Panc1 (cell line): ENCODE results near the gene ZFYVE1. TPM values are rescaled to one million over a fixed set of nuclear protein-coding genes. Genes with fewer than 3 reads are reported as not detected.
A peak's percentile ranks its signal among the peaks of the same experiment; 100 is the strongest.

ENCODE experiments used
- ATAC-seq: fragments of 200-7000 bp; cut with Tn5 transposase; 2 replicates; pipeline ENCODE4 v1.9.1; 2020; ENCODE audit warnings: mild to moderate bottlenecking, moderate library complexity
- BruUV-seq: library from RNA; stranded (reverse); fragments of 400-500 nt; replicated peaks from 2 replicates; lab custom pipeline; 2021; lab: Mats Ljungman, UMichigan
- CTCF ChIA-PET: fragments of 300-600 bp; sonication (Branson Sonifier 250); formaldehyde crosslinking; loops from one replicate; lab custom pipeline; 2022; ENCODE audit warnings: antibody characterized with exemption; lab: Charles Lee
- POLR2A ChIA-PET: fragments of 300-600 bp; sonication (Branson Sonifier 250); formaldehyde crosslinking; loops from one replicate; lab custom pipeline; 2022; ENCODE audit warnings: antibody characterized with exemption; lab: Charles Lee
- DNase-seq: peaks from one replicate; pipeline ENCODE4 v3.0.0-alpha.2; 2010; ENCODE audit warnings: low read depth, low spot score
- H3K27ac ChIP-seq: 2 replicates; pipeline ENCODE4 v1.5.1; 2011; ENCODE audit warnings: mild to moderate bottlenecking, low read length, inconsistent platforms
- H3K27me3 ChIP-seq: fragments of 200-500 bp; sonication (Bioruptor generic); 2 replicates; pipeline ENCODE4 v1.6.0; 2014; ENCODE audit warnings: low read length, inconsistent platforms; ENCODE audit not compliant: control insufficient read depth, insufficient read depth
- H3K36me3 ChIP-seq: fragments of 200-500 bp; sonication (Bioruptor generic); 2 replicates; pipeline ENCODE4 v1.5.1; 2014; ENCODE audit warnings: inconsistent platforms, mild to moderate bottlenecking, low read length, moderate library complexity; ENCODE audit not compliant: control insufficient read depth, insufficient read depth
- H3K4me1 ChIP-seq: 2 replicates; pipeline ENCODE4 v1.5.1; 2011; ENCODE audit warnings: inconsistent platforms, mild to moderate bottlenecking, low read length, moderate library complexity; ENCODE audit not compliant: control insufficient read depth, insufficient read depth
- H3K4me3 ChIP-seq, 2 experiments: 2 replicates each; pipeline ENCODE4 v1.5.1; 2011 to 2012; ENCODE audit warnings: low read depth in 2 of 2, low read length in 2 of 2, mild to moderate bottlenecking in 2 of 2, inconsistent platforms in 1 of 2, moderate library complexity in 1 of 2
- H3K9me3 ChIP-seq: fragments of 200-500 bp; sonication (Bioruptor generic); 2 replicates; pipeline ENCODE4 v1.5.1; 2014; ENCODE audit warnings: low read depth, mild to moderate bottlenecking, inconsistent platforms, low read length, moderate library complexity; ENCODE audit not compliant: control insufficient read depth, insufficient read depth
- CTCF ChIP-seq: fragments of 450-650 bp; IDR thresholded peaks from 2 replicates; pipeline ENCODE4 v1.5.1; 2017; ENCODE audit warnings: mild to moderate bottlenecking
- POLR2AphosphoS5 ChIP-seq: IDR thresholded peaks from 2 replicates; pipeline ENCODE4 v1.6.1; 2012; ENCODE audit warnings: mild to moderate bottlenecking, low read depth, low read length, moderate library complexity
- REST ChIP-seq, 2 experiments: IDR thresholded peaks; 2 replicates each; pipeline ENCODE4 v1.6.1; 2011 to 2012; ENCODE audit warnings: low read depth in 2 of 2, control low read depth in 1 of 2, low read length in 1 of 2, mild to moderate bottlenecking in 1 of 2, moderate library complexity in 1 of 2; ENCODE audit not compliant: insufficient read depth in 1 of 2
- SIN3A ChIP-seq: IDR thresholded peaks from 2 replicates; pipeline ENCODE4 v1.6.1; 2012; ENCODE audit warnings: low read depth, mild to moderate bottlenecking, low read length, moderate library complexity, borderline replicate concordance; ENCODE audit not compliant: insufficient read depth
- TCF7L2 ChIP-seq: IDR thresholded peaks from 2 replicates; pipeline ENCODE4 v1.6.1; 2011; ENCODE audit warnings: mild to moderate bottlenecking, low read depth, low read length, inconsistent platforms
- in situ Hi-C: cut with HindIII; loops from 2 replicates; pipeline ENCODE4 v1.10.0; 2016; ENCODE audit warnings: low sequenced_read_pairs, low pct_unique_long_range_greater_than_20kb
- intact Hi-C: fragments of 100-400 bp; cut with micrococcal nuclease; formaldehyde crosslinking; loops from one replicate; pipeline ENCODE4 v1.10.0; 2022; ENCODE audit not compliant: unreplicated experiment
- total RNA-seq: library from RNA; stranded (reverse); gene quantifications from one replicate; pipeline ENCODE4 v1.2.1, GENCODE V29; 2021; ENCODE audit not compliant: unreplicated experiment

The ZFYVE1 gene
- total RNA-seq, 1 experiment from 2014 or later: 19.8 TPM

- DNase-seq (no peak), ATAC-seq (peak; percentile 58)
- Histone ChIP-seq H3K27ac (peak overlapping the region; percentile 99), H3K4me3 (peak overlapping the region; percentile 94 to 96), H3K27me3 (no peaks in the 10 kb centered on the region), H3K4me1 (no peaks in the 10 kb centered on the region), H3K9me3 (no peaks in the 10 kb centered on the region), H3K36me3 (peaks cover 5% of the 10 kb centered on the region; the same call in 1 of the 2 replicates)
- CTCF ChIA-PET: interaction anchor here (0.6 kb wide), 1 partner anchor 13 kb away, joined by 4 read pairs; no protein-coding TSS in a partner anchor
- TF ChIP-seq SIN3A (no peak), REST (IDR thresholded peaks at IDR 0.05; ENCODE audit: insufficient read depth in 1 of 2, low read depth in 2 of 2, low read length in 1 of 2) (no peak), TCF7L2 (no peak), POLR2AphosphoS5 (no peak), CTCF (no peak)
- intact Hi-C loops: no loop called here
- TSS peak; percentile 99 for BruUV-seq
- in situ Hi-C loops: no loop called here
- POLR2A ChIA-PET: interaction anchor here (0.6 to 1.2 kb wide), 6 partner anchors 8 to 150 kb away, joined by 3 to 5 read pairs (median 3); partner anchors contain the start of gene ZFYVE1
These were observed 32.2 kb upstream of the ZFYVE1 start for GRCh38 chr14:73058922-73059673.

GRCh38 chr14:73058224-73058921 is 31.5 kb upstream of the ZFYVE1 start, which contains the start of gene RBM25:
TSS of gene RBM25 (plus strand) at chr14:73058534. CDS start at chr14:73071642, 13,108 bp downstream.
- in situ Hi-C loops (no loop called here), intact Hi-C loops (no loop called here)
- Histone ChIP-seq H3K4me3 (peak within 1 kb of the TSS; percentile 94 to 96), H3K27me3 (no peaks in the 10 kb centered on the region), H3K9me3 (no peaks in the 10 kb centered on the region), H3K36me3 (peaks cover 5% of the 10 kb centered on the region; the same call in 1 of the 2 replicates), H3K27ac (peak within 1 kb of the TSS; percentile 99), H3K4me1 (no peaks in the 10 kb centered on the region)
- ChIA-PET POLR2A (interaction anchor here (0.6 to 1.1 kb wide), 8 partner anchors 9 to 401 kb away, joined by 3 to 8 read pairs (median 3); partner anchors contain the start of genes PSEN1 and ZFYVE1), CTCF (no interaction called here)
- peak; percentile 99 for ATAC-seq
- BruUV-seq: no TSS peak
- TF ChIP-seq TCF7L2 (peak; percentile 93), REST (IDR thresholded peaks at IDR 0.05; ENCODE audit: insufficient read depth in 1 of 2, low read depth in 2 of 2, low read length in 1 of 2) (0 out of 4 replicates have a peak, but pooled peaks of 1 of the 2 experiments have one; percentile 16), POLR2AphosphoS5 (peak; percentile 96), CTCF (no peak), SIN3A (peak; percentile 63; the same call in 1 of the 2 replicates)
- peak; percentile 88 for DNase-seq
